Measurements from ENCODE around the gene SLC16A2.

DNA sequence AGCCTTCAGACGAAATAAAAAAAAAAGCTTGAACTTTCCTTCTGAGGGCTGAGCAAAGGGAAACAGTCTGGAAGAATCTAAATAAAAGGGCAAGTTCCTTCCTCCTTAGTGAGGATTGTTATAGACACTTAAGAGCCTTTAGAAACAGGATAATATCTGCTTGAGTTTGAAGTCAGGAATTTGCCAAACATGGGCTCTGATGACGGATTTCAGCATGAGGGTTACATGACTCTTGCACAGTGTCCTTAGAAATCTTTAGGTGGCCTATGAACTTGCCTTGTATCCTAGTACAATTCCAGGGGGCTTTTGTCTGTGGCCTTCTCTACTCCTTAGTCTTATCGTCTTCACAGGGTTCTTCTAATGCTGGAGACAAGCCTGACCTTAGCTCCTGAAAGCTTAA lies 99.0 kb downstream of the SLC16A2 start:
- no peak for TF ChIP-seq GATA3 (IDR thresholded peaks at IDR 0.05; ENCODE audit: low read depth, low read length)
- no peak for TF ChIP-seq GATA2 (IDR thresholded peaks at IDR 0.05; ENCODE audit: low read depth, low read length)

Measured in SH-SY5Y (cell line).